Pancreas (tissue), 10 donors: ENCODE measurements around the gene CAPZB. TPM values are rescaled to one million over a fixed set of nuclear protein-coding genes. Genes with fewer than 3 reads are reported as not detected.

Source experiments
- ATAC-seq, 4 donors: fragments of 200-7000 bp; cut with Tn5 transposase; one replicate each; pipeline versions ENCODE4 v1.8.0 to v1.9.1; 2020; ENCODE audit warnings: mild to moderate bottlenecking in 4 of 4, moderate library complexity in 4 of 4
- DNase-seq, 6 donors: peaks; one replicate each; pipeline ENCODE4 v3.0.0-alpha.2; 2020
- FAIRE-seq: peaks from 2 replicates; lab custom pipeline; 2012; peaks lifted over from hg19 to GRCh38; lab: Jason Lieb, UNC
- H3K27ac ChIP-seq, 4 donors: fragments of 200-600 bp; sonication (generic); 1 replicate in 3 of 4; 2 replicates in 1 of 4; pipeline versions ENCODE4 v1.5.0 to v1.8.0; 2020
- H3K27me3 ChIP-seq, 4 donors: fragments of 200-600 bp; one replicate each; pipeline ENCODE4 v1.8.0; 2021
- H3K36me3 ChIP-seq, 3 donors: fragments of 200-600 bp; sonication (generic) in 1 of 3; one replicate each; pipeline versions ENCODE4 v1.5.0 to v1.8.0; 2020 to 2021
- H3K4me1 ChIP-seq, 3 donors: fragments of 200-600 bp; one replicate each; pipeline ENCODE4 v1.8.0; 2021
- H3K4me3 ChIP-seq, 4 donors: fragments of 200-600 bp; sonication (generic) in 2 of 4; one replicate each; pipeline versions ENCODE4 v1.5.0 to v1.8.0; 2020 to 2021
- H3K9me3 ChIP-seq, 4 donors: fragments of 200-600 bp; one replicate each; pipeline ENCODE4 v1.8.0; 2021
- CTCF ChIP-seq, 4 donors: fragments of 200-600 bp; sonication (generic) in 3 of 4; IDR thresholded peaks; one replicate each; pipeline versions ENCODE4 v1.5.0 to v1.8.0; 2021; ENCODE audit warnings: antibody characterized with exemption in 4 of 4
- WGBS, 2 donors: extraction: QIAGEN DNeasy Blood & Tissue Kit; methylation state at CpG; one replicate each; pipeline ENCODE4 v1.1.7; 2013; 5-methylcytosine and 5-hydroxymethylcytosine counted together
- intact Hi-C, 3 donors: fragments of 100-400 bp; cut with DNase I; formaldehyde crosslinking; loops; one replicate each; pipeline versions ENCODE4 v1.11.1 to v1.14.2; 2022
- polyA plus RNA-seq, 2 donors: library from polyadenylated mRNA; stranded (reverse); fragments of 200-250 nt; gene quantifications; one replicate each; pipeline ENCODE4 v1.2.3, GENCODE V29; 2013
- total RNA-seq, 6 donors: library from RNA; stranded (reverse); fragmentation: NEBNext Ultra II Directional in 4 of 6; extraction: Animal tissue kit (Norgen Biotek cat#: 25700) in 4 of 6; gene quantifications; one replicate each; pipeline versions ENCODE4 v1.2.1 to v1.2.4, GENCODE V29; 2021 to 2023
- donor health status: healthy with polysubstance abuse.
- donor health status: DM: no; HTN: no; CAD: no; lungs with moderate emphysema.
- donor health status: DM: no; HTN: no; CAD: no.
- donor health status: control.
- donor health status: control.
- donor health status: Bipolar disorder and iron deficiency.
- donor health status: DM: yes; HTN: yes; CAD: no.
- donor health status: DM: no; HTN: no; CAD: no.
- donor health status: DM: no; HTN: no; CAD: no.
- donor health status: DM: yes; HTN: yes; CAD: no.

The CAPZB gene
- total and polyA plus RNA-seq, 8 donors, result 43.2 to 124 (median 74.9) TPM

DNA sequence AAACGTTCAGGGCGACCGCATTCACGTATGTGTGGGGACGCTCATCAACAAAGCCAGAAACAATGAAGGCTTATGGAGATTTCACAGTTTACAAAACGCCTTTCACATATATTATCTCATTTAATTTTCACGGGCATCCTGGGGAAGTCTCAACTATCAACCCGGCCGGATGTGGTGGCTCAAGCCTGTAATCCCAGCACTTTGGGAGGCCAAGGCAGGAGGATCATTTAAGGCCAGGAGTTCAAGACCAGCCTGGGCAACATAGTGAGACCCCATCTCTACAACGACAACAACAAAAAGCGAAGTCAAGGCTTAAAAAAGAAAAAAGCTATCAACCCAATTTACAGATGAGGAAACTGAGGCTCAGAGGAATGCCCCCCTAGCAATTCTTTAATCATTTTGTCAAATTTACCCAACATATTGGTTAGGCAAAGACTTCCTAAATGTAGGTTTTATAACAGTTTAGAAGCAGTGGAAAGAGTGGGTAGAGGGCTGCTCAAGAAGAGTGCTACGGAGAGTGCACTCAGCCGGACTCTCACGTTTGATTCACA lies 144.9 kb downstream of the CAPZB start:
- WGBS, 2 donors, result 93 to 97% methylated on average over 14 of the region's 14 CpGs
- no peaks in the 10 kb centered on the region for H3K27me3 ChIP-seq
- FAIRE-seq, result no peak
- TF ChIP-seq CTCF (IDR thresholded peaks at IDR 0.05), result no peak
- no peaks in the 10 kb centered on the region for H3K9me3 ChIP-seq
- peaks cover 0 to 13% (median 4%) of the 10 kb centered on the region in 3 donors for H3K36me3 ChIP-seq
- no peak overlapping the region for H3K4me3 ChIP-seq
- ATAC-seq, result no peak
- no peak overlapping the region for H3K27ac ChIP-seq
- peak in 1 of 6 donors; percentile 2 for DNase-seq
- intact Hi-C loops, result loop anchor here in 2 of 3 donors (10.0 kb wide), 1 partner anchor 314 kb away; no protein-coding TSS in a partner anchor
- H3K4me1 ChIP-seq, result no peaks in the 10 kb centered on the region

DNA sequence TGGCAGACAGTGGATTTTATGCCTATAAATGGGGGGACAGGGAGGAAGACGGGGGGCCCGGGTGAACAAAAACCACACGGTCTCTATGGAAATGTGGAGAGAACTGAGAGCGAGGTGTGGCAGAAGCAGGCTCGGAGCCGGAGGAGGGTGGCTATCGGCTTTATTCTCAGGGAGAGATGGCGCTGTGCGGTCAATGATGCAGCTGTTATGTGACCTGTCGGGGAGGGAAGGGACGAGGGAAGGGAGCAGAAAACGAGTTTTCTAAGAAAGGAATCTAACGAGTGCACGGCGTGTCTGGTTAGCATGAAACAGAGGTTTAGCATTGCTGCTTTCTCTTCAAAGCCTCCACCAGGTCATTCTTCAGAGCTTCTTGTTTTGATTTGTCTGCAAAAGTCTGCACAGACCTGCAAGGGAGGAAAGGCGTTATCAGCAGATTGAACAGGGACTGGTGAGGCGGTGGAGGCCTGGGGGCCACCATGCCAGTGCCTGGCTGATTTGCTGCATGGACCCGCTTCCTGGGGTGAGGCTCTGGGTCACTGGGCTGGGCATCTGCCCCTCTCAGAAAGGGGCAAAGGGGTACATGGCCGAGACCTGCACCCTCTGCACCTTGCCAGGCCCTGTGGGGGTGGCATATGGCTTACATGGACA lies 146.0 kb downstream of the CAPZB start:
- Histone ChIP-seq H3K4me3 (no peak overlapping the region), H3K4me1 (no peaks in the 10 kb centered on the region), H3K9me3 (no peaks in the 10 kb centered on the region), H3K27me3 (no peaks in the 10 kb centered on the region), H3K27ac (no peak overlapping the region), H3K36me3 (peaks cover 0 to 13% (median 4%) of the 10 kb centered on the region in 3 donors)
- intact Hi-C loops, result no loop called here
- FAIRE-seq, result no peak
- no peak for TF ChIP-seq CTCF (IDR thresholded peaks at IDR 0.05)
- ATAC-seq, result no peak
- 87 to 91% methylated on average over 19 of the region's 19 CpGs for WGBS, 2 donors
- peak in 1 of 6 donors; percentile 9 for DNase-seq

DNA sequence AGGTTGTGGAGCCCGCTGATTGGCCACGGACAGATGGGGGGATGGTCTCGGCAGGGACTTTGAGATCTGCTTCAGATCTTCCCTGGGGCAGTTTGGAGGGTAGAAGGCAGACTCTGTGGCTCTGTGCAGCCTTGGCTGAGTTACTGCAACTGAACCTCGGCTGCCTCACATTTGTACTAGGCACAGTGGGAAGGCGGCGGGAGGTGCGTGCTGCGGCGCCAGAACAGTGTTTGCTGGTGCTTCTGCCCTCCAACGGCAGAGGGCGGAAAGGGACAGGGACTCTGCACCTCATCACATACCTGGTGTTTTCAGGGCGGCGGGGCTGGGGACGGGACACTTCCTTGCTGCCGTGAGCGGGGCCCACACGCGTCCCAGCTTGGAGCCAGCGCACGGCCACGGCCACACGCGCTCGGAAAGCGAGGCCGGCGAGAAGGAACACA lies 147.0 kb downstream of the CAPZB start:
- intact Hi-C loops, result no loop called here
- Histone ChIP-seq H3K27ac (no peak overlapping the region), H3K9me3 (no peaks in the 10 kb centered on the region), H3K36me3 (peaks cover 0 to 6% (median 0%) of the 10 kb centered on the region in 3 donors), H3K4me3 (no peak overlapping the region), H3K4me1 (no peaks in the 10 kb centered on the region), H3K27me3 (no peaks in the 10 kb centered on the region)
- WGBS, 2 donors, result 78 to 85% methylated on average over 27 of the region's 27 CpGs
- ATAC-seq (peak in 3 of 4 donors; percentile 22 to 69 (median 45)), DNase-seq (peak in 3 of 6 donors; percentile 31 to 51 (median 36)), FAIRE-seq (no peak)
- no peak for TF ChIP-seq CTCF (IDR thresholded peaks at IDR 0.05)

- Histone ChIP-seq H3K36me3 (no peaks in the 10 kb centered on the region), H3K9me3 (no peaks in the 10 kb centered on the region), H3K27ac (no peak overlapping the region), H3K27me3 (no peaks in the 10 kb centered on the region), H3K4me1 (no peaks in the 10 kb centered on the region), H3K4me3 (no peak overlapping the region)
- no peak for TF ChIP-seq CTCF (IDR thresholded peaks at IDR 0.05)
- ATAC-seq (no peak), DNase-seq (no peak), FAIRE-seq (no peak)
- WGBS, 2 donors, result 97 to 98% methylated on average over 4 of the region's 4 CpGs
- intact Hi-C loops, result no loop called here
Observed at GRCh38 chr1:19337289-19337688, 148.1 kb downstream of the CAPZB start.

GRCh38 chr1:19336543-19336942 lies 148.8 kb downstream of the CAPZB start:
- H3K4me3 ChIP-seq, result no peak overlapping the region
- H3K27ac ChIP-seq, result no peak overlapping the region
- 95 to 97% methylated on average over 7 of the region's 7 CpGs for WGBS, 2 donors
- H3K27me3 ChIP-seq, result no peaks in the 10 kb centered on the region
- peak in 1 of 6 donors; percentile 10 for DNase-seq
- no peak for FAIRE-seq
- no peak for ATAC-seq
- no peaks in the 10 kb centered on the region for H3K4me1 ChIP-seq
- intact Hi-C loops, result no loop called here
- H3K9me3 ChIP-seq, result no peaks in the 10 kb centered on the region
- H3K36me3 ChIP-seq, result no peaks in the 10 kb centered on the region
- TF ChIP-seq CTCF (IDR thresholded peaks at IDR 0.05), result no peak
